SKM-1 (cell line): Measurements from ENCODE around the gene RBFOX1.

Source experiments
- DNase-seq: peaks from one replicate; lab custom pipeline; 2025; ENCODE audit not compliant: unreplicated experiment; lab: John Stamatoyannopoulos, UW

The RBFOX1 gene

DNA sequence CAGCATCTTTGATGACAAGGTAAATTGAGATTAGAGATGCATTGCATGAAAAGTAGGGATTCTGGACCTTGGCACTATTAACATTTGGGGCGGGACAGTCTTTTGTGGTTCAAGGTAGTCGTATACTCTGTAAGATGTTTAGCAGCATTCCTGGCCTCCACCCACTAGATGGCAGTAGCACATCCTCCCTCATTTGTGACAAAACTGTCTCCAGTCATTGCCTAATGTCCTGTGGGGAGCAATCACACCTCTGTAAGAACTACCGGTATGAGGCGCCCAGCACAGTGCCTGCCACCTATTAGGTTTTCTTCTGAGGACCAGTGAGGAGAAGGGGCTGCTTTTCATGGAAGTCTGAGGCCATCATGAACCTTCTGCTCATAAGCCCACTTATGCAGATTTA, 180.8 kb downstream of the RBFOX1 start:
- no peak for DNase-seq

DNA sequence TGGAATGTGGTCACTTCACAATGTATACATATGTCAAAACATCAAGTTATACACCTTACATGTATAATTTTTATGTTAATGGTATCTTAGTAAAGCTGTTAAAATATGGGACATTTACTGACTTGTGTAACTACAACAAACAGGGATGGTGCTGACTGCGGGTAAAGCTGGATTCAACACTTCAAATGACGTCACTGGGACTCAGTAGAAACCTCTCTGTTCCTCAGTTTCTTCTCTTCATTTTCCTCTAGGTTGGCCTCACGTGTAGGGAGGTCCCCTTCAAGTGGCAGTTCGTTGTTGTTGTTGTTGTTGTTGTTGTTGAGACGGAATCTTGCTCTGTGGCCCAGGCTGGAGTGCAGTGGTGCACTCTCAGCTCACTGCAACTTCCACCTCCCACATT, 182.9 kb downstream of the RBFOX1 start:
- no peak for DNase-seq

DNA sequence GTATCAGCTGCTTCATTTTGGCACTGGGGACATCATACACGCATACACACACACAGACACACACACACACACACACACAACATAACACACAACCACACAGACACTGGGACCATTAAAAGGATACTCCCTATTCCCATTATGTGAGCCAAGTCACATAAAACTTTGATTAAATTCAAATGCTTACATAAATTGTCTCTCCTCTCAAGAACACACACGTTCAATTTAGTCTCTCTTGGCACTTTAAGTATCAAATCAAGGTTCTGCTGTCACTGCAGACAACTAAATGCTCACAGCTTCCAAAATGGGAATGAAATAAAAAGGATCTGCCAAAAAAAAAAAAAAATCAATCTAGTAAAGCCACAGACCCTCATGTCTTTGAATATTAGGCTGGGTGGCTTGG, 184.9 kb downstream of the RBFOX1 start:
- DNase-seq, result no peak

DNA sequence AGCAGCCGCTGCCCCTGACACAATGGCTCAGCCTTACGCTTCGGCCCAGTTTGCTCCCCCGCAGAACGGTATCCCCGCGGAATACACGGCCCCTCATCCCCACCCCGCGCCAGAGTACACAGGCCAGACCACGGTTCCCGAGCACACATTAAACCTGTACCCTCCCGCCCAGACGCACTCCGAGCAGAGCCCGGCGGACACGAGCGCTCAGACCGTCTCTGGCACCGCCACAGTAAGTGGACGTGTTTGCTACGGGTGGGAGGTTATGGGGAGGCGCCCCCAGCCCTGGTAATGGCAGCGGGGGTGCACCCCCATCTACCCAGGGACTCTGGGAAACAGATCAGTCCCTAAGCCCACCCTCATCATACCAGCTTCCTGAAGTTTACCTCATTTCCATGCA, 185.5 kb downstream of the RBFOX1 start:
- DNase-seq, result no peak

- no peak for DNase-seq
These were observed 189.2 kb downstream of the RBFOX1 start for GRCh38 chr16:7521834-7522233.

DNA sequence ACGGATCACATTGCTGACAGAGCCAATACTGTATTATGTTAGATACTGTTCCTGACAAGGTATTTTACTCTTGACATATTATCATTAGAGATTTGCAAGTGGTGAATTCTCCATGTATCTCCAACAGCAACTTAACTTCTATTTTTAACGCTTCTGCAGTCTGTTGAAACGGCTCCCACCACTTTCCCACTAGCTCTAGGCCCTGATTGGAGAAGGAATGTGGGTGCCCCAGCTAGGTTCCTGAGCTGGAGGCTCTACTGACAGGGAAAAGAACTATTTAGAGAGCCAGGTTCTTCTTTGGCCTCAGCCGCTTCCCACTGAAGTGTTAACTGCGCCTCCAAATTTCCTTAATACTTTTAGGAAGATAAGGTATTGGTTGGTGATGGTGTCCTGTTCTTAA, 191.8 kb downstream of the RBFOX1 start:
- no peak for DNase-seq

- DNase-seq, result no peak
These were observed 194.1 kb downstream of the RBFOX1 start for GRCh38 chr16:7526736-7527135.

- no peak for DNase-seq
These were observed 199.9 kb downstream of the RBFOX1 start for GRCh38 chr16:7532534-7532933.

GRCh38 chr16:7534749-7535148, 202.1 kb downstream of the RBFOX1 start:
- DNase-seq, result no peak

GRCh38 chr16:7541026-7541425, 208.4 kb downstream of the RBFOX1 start:
- DNase-seq, result no peak

- no peak for DNase-seq
These were observed 212.6 kb downstream of the RBFOX1 start for GRCh38 chr16:7545251-7545650.

DNA sequence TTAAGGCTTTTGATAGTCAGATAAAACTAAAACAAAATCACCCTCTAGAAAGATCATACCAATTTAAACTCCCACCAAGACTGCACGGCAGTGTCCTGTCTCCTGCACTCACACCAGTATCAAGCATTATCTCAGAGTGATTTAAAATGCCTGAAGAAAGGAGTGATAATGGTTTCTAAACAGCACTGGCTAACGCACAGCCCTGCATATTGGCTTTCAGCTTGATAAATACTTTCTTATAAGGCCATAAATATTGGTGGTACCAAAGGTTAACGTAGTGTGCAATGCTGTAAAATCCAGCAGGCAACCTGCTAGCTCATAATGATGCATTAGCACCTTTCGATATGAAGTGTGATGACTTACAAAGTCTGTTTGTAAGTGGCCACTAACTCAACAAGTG, 214.3 kb downstream of the RBFOX1 start:
- no peak for DNase-seq

- DNase-seq, result no peak
These were observed 215.1 kb downstream of the RBFOX1 start for GRCh38 chr16:7547736-7548135.

DNA sequence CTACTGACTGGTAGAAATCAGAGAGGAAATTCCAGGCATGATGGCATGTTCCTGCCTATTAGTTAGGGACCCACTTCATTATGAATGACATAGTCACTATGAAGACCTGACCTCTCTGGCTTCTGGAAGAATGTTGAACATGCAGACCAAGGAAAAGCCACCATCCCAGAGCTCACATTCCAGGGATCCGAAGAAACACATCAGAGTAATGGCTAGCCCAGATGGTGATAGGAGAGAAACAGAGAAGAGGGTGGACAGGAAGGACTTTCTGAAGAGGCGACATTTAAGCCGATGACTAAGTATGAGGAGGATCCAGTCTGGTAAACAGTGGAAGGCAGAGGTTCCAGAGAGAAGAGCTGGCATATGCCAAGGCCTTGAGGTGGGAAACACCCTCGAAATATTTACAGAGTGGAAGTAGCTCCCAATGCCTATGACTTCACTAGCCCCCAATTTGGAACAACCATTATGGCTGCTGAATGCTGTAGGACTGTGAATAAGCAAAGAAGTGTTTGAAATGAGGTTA, 216.2 kb downstream of the RBFOX1 start:
- no peak for DNase-seq

GRCh38 chr16:7550096-7550495, 217.5 kb downstream of the RBFOX1 start:
- DNase-seq, result no peak

- DNase-seq, result no peak
These were observed 222.8 kb downstream of the RBFOX1 start for GRCh38 chr16:7555459-7555858.

DNA sequence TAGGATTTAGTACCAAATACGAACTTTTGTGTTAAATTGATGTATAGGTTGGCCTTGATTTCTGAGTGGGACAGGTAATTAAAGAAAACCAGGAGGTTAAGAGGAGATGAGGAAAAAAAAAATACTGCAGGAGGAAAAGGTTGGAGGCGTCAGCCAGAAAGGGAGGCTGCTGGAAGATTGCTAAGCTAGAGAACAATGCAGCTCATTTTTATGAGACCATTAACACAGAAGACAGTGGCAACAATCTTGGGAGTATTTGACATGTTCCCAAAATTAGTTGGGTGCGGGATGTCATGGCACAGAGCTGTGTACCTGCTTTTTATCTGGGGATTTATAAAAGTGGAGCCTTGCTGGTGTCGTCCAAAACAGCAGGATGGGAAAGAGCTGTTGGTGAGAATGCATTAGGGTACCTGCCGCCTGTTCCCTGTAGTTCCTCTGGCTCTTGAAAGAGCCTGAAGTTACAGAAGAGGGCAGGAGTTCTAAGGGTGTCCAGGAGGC, 229.3 kb downstream of the RBFOX1 start:
- no peak for DNase-seq

- DNase-seq, result no peak
These were observed 233.7 kb downstream of the RBFOX1 start for GRCh38 chr16:7566360-7566759.

- DNase-seq, result no peak
These were observed 238.7 kb downstream of the RBFOX1 start for GRCh38 chr16:7571366-7571765.

- DNase-seq, result no peak
These were observed 244.9 kb downstream of the RBFOX1 start for GRCh38 chr16:7577588-7577987.

DNA sequence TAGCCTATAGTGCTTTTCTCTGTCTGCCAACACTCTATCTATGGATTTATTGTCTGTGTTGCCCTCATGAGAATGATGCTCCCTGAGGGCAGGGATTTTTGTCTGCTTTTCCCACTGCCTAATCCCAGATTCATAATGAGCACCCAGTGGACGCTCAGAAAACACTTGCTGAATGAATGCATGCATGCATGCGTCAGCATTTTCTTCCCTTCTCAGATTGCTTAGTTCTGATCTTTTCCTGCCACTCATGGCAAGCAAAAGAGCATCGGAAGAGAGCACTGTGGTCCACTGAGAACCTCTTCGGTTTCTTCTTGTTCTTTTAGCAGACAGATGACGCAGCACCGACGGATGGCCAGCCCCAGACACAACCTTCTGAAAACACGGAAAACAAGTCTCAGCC, 246.8 kb downstream of the RBFOX1 start:
- no peak for DNase-seq

DNA sequence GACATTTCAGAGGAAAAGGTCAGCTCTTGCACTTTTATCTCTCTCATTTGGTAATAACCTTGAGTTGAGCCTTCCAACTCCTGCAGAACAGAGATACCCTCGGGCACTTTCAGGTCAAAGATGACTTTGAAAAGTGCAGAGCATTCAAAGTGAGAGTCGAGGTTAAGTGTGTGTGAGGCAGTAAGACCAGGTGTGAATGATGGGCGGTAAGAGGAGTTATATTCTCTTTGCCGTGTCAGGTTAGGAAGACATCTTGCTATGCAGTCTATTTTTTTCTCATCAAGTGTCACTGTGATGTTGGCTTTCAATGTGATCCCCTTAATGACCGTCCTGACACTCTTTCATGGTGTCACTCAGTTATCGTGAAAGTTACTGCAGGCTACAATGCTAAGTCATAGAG, 248.5 kb downstream of the RBFOX1 start:
- no peak for DNase-seq

- DNase-seq, result no peak
These were observed 250.8 kb downstream of the RBFOX1 start for GRCh38 chr16:7583396-7583795.

DNA sequence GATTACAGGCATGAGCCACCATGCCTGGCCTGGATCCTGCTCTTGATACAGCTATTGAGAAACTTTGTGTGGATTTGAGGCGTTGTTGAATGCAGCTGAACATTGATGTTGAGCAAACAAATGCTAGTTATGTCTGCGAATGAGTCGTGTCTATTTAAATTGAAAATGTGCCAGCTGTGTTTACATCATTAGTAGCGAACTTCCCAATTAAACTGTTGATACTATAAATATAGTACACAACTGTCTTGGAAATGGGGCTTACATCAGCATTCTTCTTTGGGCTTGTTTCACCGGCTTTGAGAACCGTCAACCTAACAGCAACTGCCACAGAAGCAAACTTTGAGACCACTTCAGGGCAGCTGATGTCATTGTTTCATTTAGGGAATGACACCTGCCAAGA, 251.9 kb downstream of the RBFOX1 start:
- no peak for DNase-seq
